OCI-LY1 (cell line): ENCODE data around the gene LRP5.

Source experiments
- H2AFZ ChIP-seq: fragments of 200-600 bp; sonication (generic), shearing (Covaris generic); 2 replicates; pipeline ENCODE4 v1.6.0; 2014; ENCODE audit warnings: antibody characterized with exemption, mild to moderate bottlenecking, low read length
- H3F3A ChIP-seq: fragments of 200-600 bp; sonication (generic), shearing (Covaris generic); 2 replicates; pipeline ENCODE4 v1.6.0; 2014; ENCODE audit warnings: mild to moderate bottlenecking, antibody characterized with exemption, low read length, moderate library complexity; ENCODE audit not compliant: insufficient read depth
- H3K27ac ChIP-seq: fragments of 200-600 bp; sonication (generic); 2 replicates; pipeline ENCODE4 v1.5.1; 2014; ENCODE audit warnings: low read length, mixed run types, mild to moderate bottlenecking, low read depth; ENCODE audit not compliant: poor library complexity, severe bottlenecking
- H3K27me3 ChIP-seq: fragments of 200-600 bp; sonication (generic); 2 replicates; pipeline ENCODE4 v1.6.0; 2014; ENCODE audit warnings: antibody characterized with exemption, mild to moderate bottlenecking, low read length, moderate library complexity; ENCODE audit not compliant: insufficient read depth
- H3K36me3 ChIP-seq: fragments of 200-600 bp; sonication (generic); 2 replicates; pipeline ENCODE4 v1.6.1; 2014; ENCODE audit warnings: mild to moderate bottlenecking, antibody characterized with exemption, low read length, moderate library complexity, mixed read lengths; ENCODE audit not compliant: insufficient read depth
- H3K4me1 ChIP-seq: fragments of 200-600 bp; sonication (generic); 2 replicates; pipeline ENCODE4 v1.5.1; 2014; ENCODE audit warnings: mild to moderate bottlenecking, low read length, moderate library complexity; ENCODE audit not compliant: insufficient read depth, severe bottlenecking
- H3K4me2 ChIP-seq: fragments of 200-600 bp; sonication (generic), shearing (Covaris generic); 2 replicates; pipeline ENCODE4 v1.6.1; 2014; ENCODE audit warnings: low read length
- H3K4me3 ChIP-seq: fragments of 200-600 bp; sonication (generic); 2 replicates; pipeline ENCODE4 v1.5.1; 2014; ENCODE audit warnings: low read length, low read depth, mild to moderate bottlenecking, mixed read lengths; ENCODE audit not compliant: poor library complexity, severe bottlenecking
- H3K79me2 ChIP-seq: fragments of 200-600 bp; shearing (Covaris generic); 2 replicates; pipeline ENCODE4 v1.6.1; 2016; ENCODE audit warnings: mixed run types, low read length, mixed read lengths; ENCODE audit not compliant: insufficient read depth
- H3K9ac ChIP-seq: fragments of 200-600 bp; sonication (generic), shearing (Covaris generic); 2 replicates; pipeline ENCODE4 v1.6.1; 2014; ENCODE audit warnings: mild to moderate bottlenecking, low read length, mixed read lengths
- H3K9me2 ChIP-seq: fragments of 200-600 bp; sonication (generic), shearing (Covaris generic); 2 replicates; pipeline ENCODE4 v1.6.1; 2014; ENCODE audit warnings: low read depth, mild to moderate bottlenecking, low read length, mixed read lengths
- H3K9me3 ChIP-seq: fragments of 200-600 bp; shearing (Covaris generic); 2 replicates; pipeline ENCODE4 v1.6.1; 2014; ENCODE audit warnings: low read length, mixed read lengths
- H4K20me1 ChIP-seq: fragments of 200-600 bp; sonication (generic), shearing (Covaris generic); 2 replicates; pipeline ENCODE4 v1.6.0; 2016; ENCODE audit warnings: mild to moderate bottlenecking, low read length; ENCODE audit not compliant: insufficient read depth
- EZH2 ChIP-seq: fragments of 200-600 bp; sonication (generic), shearing (Covaris generic); IDR thresholded peaks from 2 replicates; pipeline ENCODE4 v1.8.0; 2017; ENCODE audit warnings: borderline replicate concordance, mixed run types, mild to moderate bottlenecking, antibody characterized with exemption, low read length, moderate library complexity, mixed read lengths
- TF ChIP-seq, protein P1 (sequence below): fragments of 200-600 bp; sonication (generic), shearing (Covaris generic); IDR thresholded peaks from 2 replicates; pipeline ENCODE4 v1.5.1; 2017; ENCODE audit warnings: mild to moderate bottlenecking, antibody characterized with exemption, low read length, moderate library complexity, mixed read lengths

The LRP5 gene

DNA sequence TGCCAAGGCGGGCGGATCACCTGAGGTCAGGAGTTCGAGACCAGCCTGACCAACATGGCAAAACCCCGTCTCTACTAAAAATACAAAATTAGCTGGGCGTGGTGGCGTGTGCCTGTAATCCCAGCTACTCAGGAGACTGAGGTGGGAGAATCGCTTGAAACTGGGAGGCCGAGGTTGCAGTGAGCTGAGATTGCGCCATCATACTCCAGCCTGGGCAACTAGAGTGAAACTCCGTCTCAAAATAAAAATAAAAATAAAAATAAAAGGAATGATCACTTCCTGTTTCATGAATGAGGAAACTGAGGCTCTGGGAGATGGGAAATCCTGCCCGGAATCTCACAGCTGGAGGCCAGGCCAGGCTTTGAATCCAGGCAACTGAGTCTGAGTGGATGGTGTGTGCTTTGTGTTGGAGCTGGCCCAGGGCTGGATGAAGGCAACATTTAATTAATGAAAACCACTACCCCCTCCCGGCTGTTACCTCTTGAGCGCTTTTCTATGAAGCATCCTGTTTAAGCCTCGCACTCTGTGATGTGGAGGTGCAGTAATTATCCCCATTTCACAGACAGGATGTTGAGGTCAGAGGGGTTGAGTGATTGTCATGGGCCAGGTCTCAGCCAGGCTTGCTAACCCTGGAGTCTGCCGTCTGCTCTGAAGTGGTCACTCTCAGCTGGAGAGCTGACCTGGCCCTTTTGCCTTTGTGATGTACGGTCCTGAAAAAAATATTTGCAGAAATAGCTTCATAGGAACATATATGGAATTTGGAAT, 27.8 kb downstream of the LRP5 start:
- Histone ChIP-seq H3K9ac (no peak overlapping the region), H3K9me2 (no peaks in the 10 kb centered on the region), H3K9me3 (no peaks in the 10 kb centered on the region), H3F3A (no peaks in the 10 kb centered on the region), H3K4me3 (no peak overlapping the region), H4K20me1 (no peaks in the 10 kb centered on the region), H3K27ac (no peak overlapping the region), H3K27me3 (no peaks in the 10 kb centered on the region; the same call in 1 of the 2 replicates), H3K36me3 (no peaks in the 10 kb centered on the region), H3K4me1 (no peaks in the 10 kb centered on the region), H2AFZ (no peak overlapping the region), H3K4me2 (no peak overlapping the region), H3K79me2 (no peaks in the 10 kb centered on the region)
- TF ChIP-seq, protein P1, sequence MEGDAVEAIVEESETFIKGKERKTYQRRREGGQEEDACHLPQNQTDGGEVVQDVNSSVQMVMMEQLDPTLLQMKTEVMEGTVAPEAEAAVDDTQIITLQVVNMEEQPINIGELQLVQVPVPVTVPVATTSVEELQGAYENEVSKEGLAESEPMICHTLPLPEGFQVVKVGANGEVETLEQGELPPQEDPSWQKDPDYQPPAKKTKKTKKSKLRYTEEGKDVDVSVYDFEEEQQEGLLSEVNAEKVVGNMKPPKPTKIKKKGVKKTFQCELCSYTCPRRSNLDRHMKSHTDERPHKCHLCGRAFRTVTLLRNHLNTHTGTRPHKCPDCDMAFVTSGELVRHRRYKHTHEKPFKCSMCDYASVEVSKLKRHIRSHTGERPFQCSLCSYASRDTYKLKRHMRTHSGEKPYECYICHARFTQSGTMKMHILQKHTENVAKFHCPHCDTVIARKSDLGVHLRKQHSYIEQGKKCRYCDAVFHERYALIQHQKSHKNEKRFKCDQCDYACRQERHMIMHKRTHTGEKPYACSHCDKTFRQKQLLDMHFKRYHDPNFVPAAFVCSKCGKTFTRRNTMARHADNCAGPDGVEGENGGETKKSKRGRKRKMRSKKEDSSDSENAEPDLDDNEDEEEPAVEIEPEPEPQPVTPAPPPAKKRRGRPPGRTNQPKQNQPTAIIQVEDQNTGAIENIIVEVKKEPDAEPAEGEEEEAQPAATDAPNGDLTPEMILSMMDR = no peak
- no peak for TF ChIP-seq EZH2

- Histone ChIP-seq H3K9ac (no peak overlapping the region), H2AFZ (no peak overlapping the region), H3K27me3 (peaks cover 6% of the 10 kb centered on the region; the same call in 1 of the 2 replicates), H3K4me1 (no peaks in the 10 kb centered on the region), H3K9me2 (no peaks in the 10 kb centered on the region), H3K79me2 (no peaks in the 10 kb centered on the region), H3K27ac (no peak overlapping the region), H4K20me1 (no peaks in the 10 kb centered on the region), H3K9me3 (no peaks in the 10 kb centered on the region), H3K4me2 (no peak overlapping the region), H3K4me3 (no peak overlapping the region), H3F3A (no peaks in the 10 kb centered on the region), H3K36me3 (no peaks in the 10 kb centered on the region)
- TF ChIP-seq, protein P1 = no peak
- TF ChIP-seq EZH2 = no peak
Observed at GRCh38 chr11:68340784-68341556, 28.6 kb downstream of the LRP5 start.

DNA sequence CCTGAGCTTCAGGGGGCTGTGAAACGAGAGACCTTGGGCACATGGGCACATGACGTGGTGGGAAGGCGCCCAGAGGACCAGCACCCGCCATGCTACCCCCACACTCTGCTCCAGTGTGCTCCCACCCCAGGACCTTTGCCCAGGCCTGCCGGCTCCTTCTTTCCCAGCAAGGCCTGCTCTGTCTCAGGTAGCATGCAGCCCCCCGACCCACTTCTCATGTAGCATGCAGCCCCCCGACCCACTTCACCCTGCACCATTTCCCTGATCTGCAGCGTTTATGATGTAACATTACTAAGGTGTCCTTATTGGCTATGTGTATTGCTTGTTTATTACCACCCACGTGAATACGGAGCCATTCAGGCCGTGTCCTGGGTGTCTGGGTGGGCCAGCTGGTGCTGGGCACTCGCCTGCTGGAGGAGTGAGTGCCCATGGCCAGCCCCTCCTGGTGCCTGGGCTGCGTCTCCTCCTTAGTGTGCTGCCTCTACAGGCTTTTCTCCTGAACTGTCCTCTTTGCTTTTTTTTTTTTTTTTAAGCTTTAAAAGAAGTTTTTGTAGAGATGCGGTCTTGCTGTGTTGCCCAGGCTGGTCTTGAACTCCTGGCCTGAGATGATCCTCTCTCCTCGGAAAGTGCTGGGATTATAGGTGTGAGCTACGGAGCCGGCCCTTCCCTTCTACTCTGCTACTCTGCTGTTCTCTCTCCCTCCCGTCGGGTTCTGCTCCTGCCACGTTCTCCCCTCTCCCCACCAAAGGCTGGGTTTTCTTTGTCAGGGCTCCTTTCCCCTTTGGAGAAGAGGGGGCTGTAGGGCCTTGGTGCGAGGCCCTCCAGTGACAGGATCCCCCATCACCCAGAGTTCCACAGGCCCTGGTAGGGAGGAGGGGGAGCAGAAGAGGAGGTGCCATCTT, 29.4 kb downstream of the LRP5 start:
- Histone ChIP-seq H3K36me3 (no peaks in the 10 kb centered on the region), H3K27me3 (peaks cover 14% of the 10 kb centered on the region), H2AFZ (no peak overlapping the region), H3K4me3 (no peak overlapping the region), H3K9me3 (no peaks in the 10 kb centered on the region), H3K79me2 (no peaks in the 10 kb centered on the region), H3K27ac (no peak overlapping the region), H4K20me1 (no peaks in the 10 kb centered on the region), H3K9ac (no peak overlapping the region), H3K4me1 (no peaks in the 10 kb centered on the region), H3K4me2 (no peak overlapping the region), H3F3A (no peaks in the 10 kb centered on the region), H3K9me2 (no peaks in the 10 kb centered on the region)
- TF ChIP-seq EZH2 = no peak
- TF ChIP-seq, protein P1 = no peak
